ENCODE results near the gene GPATCH2. TPM values are rescaled to one million over a fixed set of nuclear protein-coding genes. Genes with fewer than 3 reads are reported as not detected.

GPATCH2 gene
- 1 to 10 TPM; 8.6 to 10.0 TPM for total RNA-seq

DNA sequence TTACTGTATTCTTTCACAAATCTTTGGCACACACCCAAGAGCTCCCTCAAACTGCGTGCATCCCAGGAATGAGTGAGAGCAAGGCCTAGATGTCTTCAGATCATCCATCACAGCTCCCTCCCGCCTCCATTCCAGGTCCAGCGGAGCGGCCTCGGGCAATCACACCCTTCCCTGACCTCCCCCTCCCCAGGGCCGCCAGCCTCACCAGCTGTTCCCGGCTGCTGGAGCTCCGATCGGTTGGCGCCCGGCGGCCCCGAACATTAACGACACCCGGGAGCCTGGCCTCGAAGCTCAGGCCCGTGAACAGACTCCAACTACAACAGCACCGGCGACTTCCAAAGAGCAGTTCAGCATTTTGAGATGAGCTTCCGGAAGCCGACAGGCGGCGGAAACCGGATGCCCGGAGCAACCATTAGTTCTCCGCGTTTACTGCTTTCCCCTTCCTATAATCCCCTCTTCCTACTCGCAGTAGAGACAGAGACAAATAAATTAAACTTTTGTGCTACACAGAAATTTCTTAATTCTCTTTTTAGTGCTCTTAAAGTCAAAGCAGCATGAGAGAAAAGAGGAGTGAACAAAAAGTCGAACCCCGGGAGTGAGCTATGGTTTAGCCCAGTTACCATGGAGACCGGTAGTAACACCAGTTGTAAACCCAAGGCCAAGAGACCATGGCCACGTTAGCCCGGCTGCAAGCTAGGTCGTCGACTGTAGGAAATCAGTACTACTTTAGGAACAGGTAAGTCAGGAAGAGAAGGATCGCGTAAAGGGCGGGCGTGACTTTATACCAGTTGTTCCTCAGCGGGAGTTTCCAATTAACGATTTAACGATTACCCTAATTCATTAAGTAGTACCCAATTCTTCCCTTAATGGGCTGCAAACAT, at the start of gene GPATCH2, which contains the start of gene SPATA17:
TSS of gene GPATCH2 (minus strand) at position 380 of the 881 bp plus-strand sequence. CDS start at position 261, 119 bp downstream.
TSS of gene SPATA17 (plus strand) at position 634 of the 881 bp plus-strand sequence. CDS start at position 669, 35 bp downstream.
- Mint-ChIP-seq H3K9me3 (ENCODE audit: low read depth) (no peaks in the 10 kb centered on the region), H3K4me1 (peaks cover 28% of the 10 kb centered on the region), H3K4me3 (peak within 1 kb of the TSS; percentile 89), H3K27ac (peak within 1 kb of the TSS; percentile 97), H3K27me3 (peaks cover 2% of the 10 kb centered on the region), H3K36me3 (no peaks in the 10 kb centered on the region)
- peak; percentile 85 for DNase-seq
- CTCF ChIA-PET = interaction anchor here (1.1 to 1.6 kb wide), 3 partner anchors 10 to 149 kb away, joined by 3 to 5 read pairs (median 5); no protein-coding TSS in a partner anchor
- ATAC-seq = peak; percentile 95

DNA sequence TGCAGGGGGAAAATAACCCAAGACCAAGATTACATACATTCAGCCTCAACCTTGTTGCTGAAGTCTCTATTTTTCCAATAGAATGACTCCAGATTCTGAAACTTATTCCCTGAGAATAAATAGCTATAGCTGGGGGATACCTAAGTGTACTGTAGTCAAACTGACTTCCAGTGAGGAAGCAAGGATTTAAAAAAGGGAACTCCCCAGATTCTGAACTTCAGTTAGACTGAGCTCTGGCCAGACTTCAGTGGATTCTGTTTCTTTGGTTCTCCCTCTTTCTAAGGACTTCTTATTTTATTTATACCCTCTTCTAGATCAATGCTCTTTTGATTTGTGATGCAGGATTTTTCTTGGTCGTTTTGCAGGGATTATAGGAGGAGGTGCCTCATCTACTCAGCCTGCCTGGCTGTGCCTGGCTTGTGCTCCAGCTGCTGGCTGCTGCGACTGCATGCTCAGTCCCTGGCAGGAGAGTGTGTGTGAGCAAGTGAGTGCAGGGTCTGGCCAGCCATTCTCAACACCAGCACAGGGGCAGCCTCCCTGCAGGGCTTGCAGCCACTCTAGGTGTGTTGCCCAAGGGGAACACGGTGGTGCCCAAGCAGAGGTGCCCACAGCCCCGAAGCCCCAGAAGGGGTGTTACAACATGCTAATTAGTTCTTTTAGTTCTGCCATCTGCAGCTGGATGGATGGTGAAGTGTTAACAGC, 43.3 kb upstream of the GPATCH2 start:
- Mint-ChIP-seq H3K27me3 (no peaks in the 10 kb centered on the region), H3K4me3 (no peak overlapping the region), H3K27ac (no peak overlapping the region), H3K36me3 (no peaks in the 10 kb centered on the region), H3K9me3 (ENCODE audit: low read depth) (no peaks in the 10 kb centered on the region), H3K4me1 (no peaks in the 10 kb centered on the region)
- CTCF ChIA-PET = no interaction called here
- DNase-seq (no peak), ATAC-seq (no peak)

DNA sequence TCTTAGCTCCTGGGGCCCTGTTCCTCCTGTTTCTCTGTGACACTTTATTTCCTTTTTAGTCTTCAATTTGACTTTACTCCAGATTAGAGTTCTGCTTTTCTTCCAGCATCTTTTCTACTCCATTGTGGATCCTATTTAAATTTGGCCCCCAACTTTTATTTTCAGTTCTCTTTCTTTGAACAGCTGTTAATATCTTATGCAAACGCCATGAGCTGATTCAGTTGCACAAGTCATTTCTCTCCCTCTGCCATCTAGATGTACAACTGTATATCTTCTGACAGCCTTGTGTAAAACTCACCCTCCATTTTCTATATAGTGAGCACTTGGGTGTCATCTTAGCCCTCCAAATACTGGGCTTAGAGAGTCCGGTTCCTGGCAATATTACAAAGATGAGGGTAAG, 42.5 kb upstream of the GPATCH2 start:
- no peaks in the 10 kb centered on the region for H3K27me3 Mint-ChIP-seq
- no peak overlapping the region for H3K4me3 Mint-ChIP-seq
- no peaks in the 10 kb centered on the region for H3K9me3 Mint-ChIP-seq (ENCODE audit: low read depth)
- H3K36me3 Mint-ChIP-seq = no peaks in the 10 kb centered on the region
- ATAC-seq (no peak), DNase-seq (no peak)
- H3K4me1 Mint-ChIP-seq = no peaks in the 10 kb centered on the region
- CTCF ChIA-PET = no interaction called here
- no peak overlapping the region for H3K27ac Mint-ChIP-seq

DNA sequence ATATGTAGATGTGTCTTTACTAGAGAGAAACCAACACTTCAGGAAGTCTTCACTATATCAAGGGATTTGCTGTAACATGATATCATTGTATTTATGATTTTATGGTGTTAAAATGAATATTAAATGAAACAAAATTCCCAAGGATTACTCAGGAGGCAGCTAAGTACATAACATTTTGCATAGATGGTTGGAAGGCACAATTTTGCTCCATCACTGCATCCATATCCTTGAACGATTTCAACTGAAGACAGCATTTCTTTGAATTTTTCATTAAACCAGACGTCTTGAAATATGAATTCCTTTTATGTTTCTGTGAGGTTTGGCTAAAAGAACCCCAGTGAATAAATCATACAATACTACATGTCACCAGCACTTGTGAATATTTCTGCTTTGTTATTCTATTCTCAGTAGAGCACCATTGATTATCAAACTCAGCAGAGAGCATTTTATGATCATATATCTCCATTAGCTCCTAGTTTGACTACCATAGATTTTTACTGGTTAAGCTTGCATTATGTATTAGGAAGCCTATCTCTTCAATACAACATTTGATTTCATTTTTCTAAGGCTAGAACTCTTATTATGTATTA, 37.6 kb upstream of the GPATCH2 start:
- CTCF ChIA-PET = interaction anchor here (0.6 kb wide), 1 partner anchor 19 kb away, joined by 3 read pairs; no protein-coding TSS in a partner anchor
- ATAC-seq = no peak
- DNase-seq = no peak
- H3K36me3 Mint-ChIP-seq = no peaks in the 10 kb centered on the region
- no peaks in the 10 kb centered on the region for H3K9me3 Mint-ChIP-seq (ENCODE audit: low read depth)
- no peaks in the 10 kb centered on the region for H3K27me3 Mint-ChIP-seq
- H3K4me1 Mint-ChIP-seq = no peaks in the 10 kb centered on the region
- no peak overlapping the region for H3K27ac Mint-ChIP-seq
- no peak overlapping the region for H3K4me3 Mint-ChIP-seq

DNA sequence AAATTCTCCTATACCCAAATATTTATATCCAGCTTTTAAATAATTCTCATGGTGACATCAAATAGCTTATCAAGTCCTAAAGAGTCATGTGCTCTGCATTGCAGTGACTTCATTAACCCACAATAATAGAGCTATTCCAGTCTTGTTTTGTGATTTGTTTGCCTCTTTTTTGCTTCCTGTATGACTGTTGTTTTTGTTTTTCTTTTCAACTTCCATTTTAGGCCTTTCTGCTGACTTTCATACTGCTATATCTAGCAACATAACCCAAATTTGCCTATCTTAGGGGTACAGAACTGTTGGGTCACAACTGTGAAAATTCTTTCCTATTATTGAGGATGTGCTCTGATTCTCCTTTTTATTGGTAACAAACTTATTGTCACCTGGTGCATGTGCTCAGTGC, 30.5 kb upstream of the GPATCH2 start:
- Mint-ChIP-seq H3K9me3 (ENCODE audit: low read depth) (no peaks in the 10 kb centered on the region), H3K4me1 (peaks cover 2% of the 10 kb centered on the region), H3K27ac (no peak overlapping the region), H3K36me3 (no peaks in the 10 kb centered on the region), H3K27me3 (no peaks in the 10 kb centered on the region), H3K4me3 (no peak overlapping the region)
- DNase-seq (no peak), ATAC-seq (no peak)
- CTCF ChIA-PET = no interaction called here

DNA sequence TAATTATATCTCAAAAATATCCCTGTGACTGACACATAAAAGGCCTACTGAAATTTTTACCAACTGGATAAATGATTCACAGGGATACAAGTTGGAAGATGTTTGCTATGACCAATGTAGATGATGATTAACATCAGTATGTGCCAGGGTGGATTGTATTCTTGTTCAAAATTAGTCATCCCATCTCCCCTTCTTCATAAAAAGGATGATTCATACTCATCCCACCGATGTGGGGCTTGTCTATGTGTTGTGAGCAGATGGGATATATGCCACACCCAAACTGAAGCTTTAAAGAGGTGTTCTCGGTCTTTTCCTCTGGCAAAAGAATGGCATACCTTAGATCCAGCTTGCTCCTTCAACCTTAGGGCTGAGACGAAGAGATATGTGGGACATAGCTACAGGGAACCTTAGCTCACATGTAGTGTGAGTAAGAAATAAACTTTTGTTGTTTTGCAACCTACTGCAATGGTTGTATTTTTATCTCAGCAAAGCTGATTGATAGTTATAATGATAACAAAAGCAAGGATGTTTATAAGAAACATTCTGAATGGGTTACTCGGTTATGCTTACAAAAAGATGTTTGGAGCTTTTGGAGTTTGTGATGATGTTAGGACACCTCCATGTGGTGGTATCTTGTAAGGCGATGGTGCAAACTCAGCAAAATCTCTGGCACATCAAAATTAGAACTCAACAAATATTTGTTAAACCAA, 29.6 kb upstream of the GPATCH2 start:
- DNase-seq = no peak
- H3K27ac Mint-ChIP-seq = no peak overlapping the region
- peaks cover 2% of the 10 kb centered on the region for H3K4me1 Mint-ChIP-seq
- no peak overlapping the region for H3K4me3 Mint-ChIP-seq
- no peaks in the 10 kb centered on the region for H3K36me3 Mint-ChIP-seq
- H3K9me3 Mint-ChIP-seq (ENCODE audit: low read depth) = no peaks in the 10 kb centered on the region
- no peaks in the 10 kb centered on the region for H3K27me3 Mint-ChIP-seq
- ATAC-seq = no peak
- CTCF ChIA-PET = no interaction called here

DNA sequence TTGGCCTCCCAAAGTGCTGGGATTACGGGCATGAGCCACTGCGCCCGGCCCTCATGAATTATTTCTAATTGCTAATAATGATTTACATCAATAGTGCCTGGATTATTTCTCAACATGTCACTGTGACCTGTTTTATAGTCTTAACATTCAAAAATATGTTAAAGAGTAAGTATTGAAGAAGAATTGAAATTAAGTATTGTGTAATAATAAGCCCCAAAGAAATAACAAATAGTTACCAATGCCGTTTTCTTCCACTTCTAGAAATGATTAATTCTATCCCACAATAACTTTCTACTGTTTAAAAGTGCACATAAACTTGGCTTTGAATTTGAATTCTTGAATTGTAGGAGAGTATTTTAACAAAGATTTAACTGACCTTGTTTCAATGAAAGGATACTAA, 19.8 kb upstream of the GPATCH2 start:
- Mint-ChIP-seq H3K36me3 (no peaks in the 10 kb centered on the region), H3K4me3 (no peak overlapping the region), H3K27ac (no peak overlapping the region), H3K4me1 (no peaks in the 10 kb centered on the region), H3K9me3 (ENCODE audit: low read depth) (no peaks in the 10 kb centered on the region), H3K27me3 (no peaks in the 10 kb centered on the region)
- CTCF ChIA-PET = no interaction called here
- DNase-seq = no peak
- no peak for ATAC-seq

DNA sequence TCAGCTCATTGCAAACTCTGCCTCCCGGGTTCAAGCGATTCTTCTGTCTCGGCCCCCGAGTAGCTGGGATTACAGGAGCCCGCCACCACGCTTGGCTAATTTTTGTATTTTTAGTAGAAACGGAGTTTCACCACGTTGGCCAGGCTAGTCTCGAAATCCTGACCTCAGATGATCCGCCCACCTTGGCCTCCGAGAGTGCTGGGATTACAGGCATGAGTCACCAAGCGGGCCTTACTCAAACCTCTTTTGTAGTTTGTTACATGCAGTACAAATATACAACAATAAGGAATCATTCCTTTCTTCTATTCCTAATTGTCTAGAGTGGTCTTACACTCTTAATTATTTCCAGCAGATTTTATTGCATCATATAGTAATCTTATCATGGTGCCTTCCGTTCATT, 16.9 kb upstream of the GPATCH2 start:
- Mint-ChIP-seq H3K4me3 (no peak overlapping the region), H3K36me3 (no peaks in the 10 kb centered on the region), H3K27me3 (peaks cover 5% of the 10 kb centered on the region), H3K4me1 (no peaks in the 10 kb centered on the region), H3K9me3 (ENCODE audit: low read depth) (no peaks in the 10 kb centered on the region), H3K27ac (no peak overlapping the region)
- CTCF ChIA-PET = no interaction called here
- ATAC-seq (no peak), DNase-seq (no peak)

DNA sequence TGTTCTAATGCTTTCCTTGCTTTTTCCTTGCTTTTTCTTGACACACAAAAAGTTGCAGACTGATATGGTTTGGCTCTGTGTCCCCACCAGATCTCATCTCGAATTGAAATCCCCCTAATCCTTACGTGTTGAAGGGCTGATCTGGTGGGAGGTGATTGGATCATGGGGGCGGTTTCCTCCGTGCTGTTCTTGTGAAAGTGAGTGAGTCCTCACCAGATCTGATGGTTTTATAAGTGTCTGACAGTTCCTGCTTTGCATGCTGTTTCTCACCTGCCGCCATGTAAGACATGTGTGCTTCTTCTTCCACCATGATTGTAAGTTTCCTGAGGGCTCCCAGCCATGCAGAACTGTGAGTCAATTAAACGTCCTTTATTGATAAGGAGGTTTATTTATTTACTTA, 11.6 kb upstream of the GPATCH2 start:
- Mint-ChIP-seq H3K4me1 (no peaks in the 10 kb centered on the region), H3K9me3 (ENCODE audit: low read depth) (no peaks in the 10 kb centered on the region), H3K4me3 (no peak overlapping the region), H3K27ac (no peak overlapping the region), H3K27me3 (peaks cover 14% of the 10 kb centered on the region), H3K36me3 (no peaks in the 10 kb centered on the region)
- no peak for ATAC-seq
- CTCF ChIA-PET = no interaction called here
- DNase-seq = no peak

DNA sequence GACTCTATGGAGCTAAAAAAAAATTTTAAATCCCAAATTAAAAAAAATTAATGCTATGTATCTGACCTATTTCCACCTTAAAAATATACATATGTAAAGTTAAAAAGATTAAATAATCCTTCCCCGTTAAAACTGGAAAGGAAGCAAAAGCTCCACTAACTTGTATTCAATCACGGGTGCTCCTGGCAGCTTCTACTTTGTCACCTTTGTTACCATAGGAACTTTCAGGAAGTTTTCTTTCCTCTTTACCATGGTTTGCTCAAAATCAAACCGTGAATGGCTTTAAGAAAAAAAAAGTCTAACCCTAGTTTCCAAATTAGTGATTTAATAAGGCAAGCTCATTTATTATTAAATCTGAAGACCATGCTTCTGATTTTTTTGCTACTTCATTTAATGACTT, 3.5 kb downstream of the GPATCH2 start:
- no peak for ATAC-seq
- peaks cover 1% of the 10 kb centered on the region for H3K36me3 Mint-ChIP-seq
- no peaks in the 10 kb centered on the region for H3K27me3 Mint-ChIP-seq
- no peaks in the 10 kb centered on the region for H3K9me3 Mint-ChIP-seq (ENCODE audit: low read depth)
- peaks cover 29% of the 10 kb centered on the region for H3K4me1 Mint-ChIP-seq
- DNase-seq = no peak
- CTCF ChIA-PET = no interaction called here
- H3K4me3 Mint-ChIP-seq = no peak overlapping the region
- no peak overlapping the region for H3K27ac Mint-ChIP-seq

DNA sequence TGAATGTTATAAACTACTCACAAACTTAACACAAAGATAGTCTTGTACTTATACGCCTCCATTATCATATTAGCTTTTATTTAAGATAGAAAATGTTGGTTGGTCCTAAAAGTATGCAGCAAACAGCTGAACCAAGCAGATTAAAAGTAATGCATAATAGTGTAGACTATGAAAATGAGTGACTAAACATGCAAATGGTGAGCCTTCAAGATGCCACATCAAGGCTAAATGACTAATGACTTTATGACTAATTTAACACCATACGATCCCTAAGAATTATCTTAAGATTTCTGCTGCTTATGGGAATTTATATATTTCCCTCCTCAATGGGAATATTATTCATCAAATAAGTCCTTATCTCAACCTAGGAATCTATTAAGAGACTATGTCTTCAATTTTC, 4.6 kb downstream of the GPATCH2 start:
- H3K36me3 Mint-ChIP-seq = peaks cover 6% of the 10 kb centered on the region
- no peak overlapping the region for H3K27ac Mint-ChIP-seq
- H3K27me3 Mint-ChIP-seq = no peaks in the 10 kb centered on the region
- no peak overlapping the region for H3K4me3 Mint-ChIP-seq
- H3K9me3 Mint-ChIP-seq (ENCODE audit: low read depth) = no peaks in the 10 kb centered on the region
- CTCF ChIA-PET = no interaction called here
- H3K4me1 Mint-ChIP-seq = peaks cover 32% of the 10 kb centered on the region
- no peak for DNase-seq
- ATAC-seq = no peak

DNA sequence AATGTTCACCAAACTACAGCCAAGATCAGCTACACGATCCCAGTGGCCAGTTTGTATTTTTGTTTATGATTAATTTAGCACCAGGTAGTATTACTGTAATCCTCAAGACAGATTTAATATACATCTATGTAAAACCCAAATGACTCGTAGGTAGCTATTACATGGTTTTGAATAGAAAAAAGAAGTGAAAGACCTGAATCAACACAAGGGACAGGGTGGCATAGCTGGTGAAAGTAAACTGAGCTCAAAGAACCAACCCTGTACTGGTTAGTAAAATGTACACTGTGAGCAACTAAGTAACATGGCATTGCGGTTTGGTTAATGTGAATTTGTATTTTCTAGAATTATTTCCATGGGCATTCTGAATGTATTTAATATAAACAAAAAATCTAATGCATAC, 8.8 kb downstream of the GPATCH2 start:
- H3K9me3 Mint-ChIP-seq (ENCODE audit: low read depth) = no peaks in the 10 kb centered on the region
- CTCF ChIA-PET = interaction anchor here (1.8 kb wide), 1 partner anchor 9 kb away, joined by 5 read pairs; the partner anchor contains the start of genes GPATCH2 and SPATA17
- no peak overlapping the region for H3K4me3 Mint-ChIP-seq
- H3K4me1 Mint-ChIP-seq = peaks cover 21% of the 10 kb centered on the region
- DNase-seq (no peak), ATAC-seq (no peak)
- H3K36me3 Mint-ChIP-seq = peaks cover 21% of the 10 kb centered on the region
- no peaks in the 10 kb centered on the region for H3K27me3 Mint-ChIP-seq
- no peak overlapping the region for H3K27ac Mint-ChIP-seq

DNA sequence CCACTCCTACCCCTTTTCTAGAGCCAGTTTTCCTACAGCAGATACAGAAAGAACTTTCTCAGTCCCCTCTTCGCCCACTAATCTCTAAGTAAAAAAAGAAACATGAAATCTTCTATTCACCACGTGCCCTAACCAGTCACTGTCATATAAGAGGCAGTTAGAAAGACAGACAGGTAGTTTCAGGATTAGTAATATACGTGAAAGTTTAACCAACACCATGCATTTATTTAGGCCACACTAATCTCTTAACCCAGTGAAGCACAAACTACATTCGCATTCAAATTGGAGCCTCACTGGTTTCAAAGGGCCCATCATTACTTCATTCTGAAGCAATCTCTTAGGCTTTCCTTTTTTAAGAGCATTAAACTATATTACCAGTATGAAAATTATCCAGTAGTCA, 10.1 kb downstream of the GPATCH2 start:
- H3K4me3 Mint-ChIP-seq = no peak overlapping the region

More for the DNA sequence above, 10.1 kb downstream of the GPATCH2 start:
- CTCF ChIA-PET = interaction anchor here (1.8 kb wide), 1 partner anchor 10 kb away, joined by 5 read pairs; the partner anchor contains the start of genes GPATCH2 and SPATA17
- ATAC-seq (peak; percentile 99), DNase-seq (no peak)
- no peaks in the 10 kb centered on the region for H3K27me3 Mint-ChIP-seq
- H3K27ac Mint-ChIP-seq = no peak overlapping the region
- H3K36me3 Mint-ChIP-seq = peaks cover 23% of the 10 kb centered on the region
- peaks cover 20% of the 10 kb centered on the region for H3K4me1 Mint-ChIP-seq
- H3K9me3 Mint-ChIP-seq (ENCODE audit: low read depth) = no peaks in the 10 kb centered on the region
